MM.1S (cell line): ENCODE results near the gene NFATC3.

Experiments used
- DNase-seq: peaks from one replicate; pipeline ENCODE4 v3.0.0-alpha.2; 2015
- H2AFZ ChIP-seq: fragments of 300-600 bp; sonication (generic); 2 replicates; pipeline ENCODE4 v1.6.0; 2016; ENCODE audit warnings: antibody characterized with exemption, low read length
- H3F3A ChIP-seq: fragments of 300-600 bp; sonication (generic); 2 replicates; pipeline ENCODE4 v1.6.1; 2016; ENCODE audit warnings: mild to moderate bottlenecking, antibody characterized with exemption, low read length, moderate library complexity, mixed read lengths; ENCODE audit not compliant: insufficient read depth
- H3K27ac ChIP-seq: fragments of 300-600 bp; sonication (generic); 2 replicates; pipeline ENCODE4 v1.5.1; 2016; ENCODE audit warnings: mild to moderate bottlenecking, low read length
- H3K27me3 ChIP-seq: fragments of 300-600 bp; sonication (generic); replicated peaks from 2 replicates; pipeline ENCODE4 v1.6.0; 2016; ENCODE audit warnings: low read length; ENCODE audit not compliant: insufficient read depth
- H3K36me3 ChIP-seq: fragments of 300-600 bp; sonication (generic); replicated peaks from 2 replicates; pipeline ENCODE4 v1.6.1; 2016; ENCODE audit warnings: mild to moderate bottlenecking, low read length, mixed read lengths; ENCODE audit not compliant: insufficient read depth
- H3K4me1 ChIP-seq: fragments of 300-600 bp; sonication (generic); 2 replicates; pipeline ENCODE4 v1.6.1; 2016; ENCODE audit warnings: low read length, mixed read lengths
- H3K4me2 ChIP-seq: fragments of 300-600 bp; sonication (generic); 2 replicates; pipeline ENCODE4 v1.6.0; 2016; ENCODE audit warnings: low read depth, low read length
- H3K4me3 ChIP-seq: fragments of 300-600 bp; sonication (generic); 2 replicates; pipeline ENCODE4 v1.5.1; 2016; ENCODE audit warnings: low read length, mixed read lengths
- H3K79me2 ChIP-seq: fragments of 300-600 bp; sonication (generic); 2 replicates; pipeline ENCODE4 v1.6.1; 2016; ENCODE audit warnings: mixed run types, low read length, mixed read lengths
- H3K9ac ChIP-seq: fragments of 300-600 bp; sonication (generic); 2 replicates; pipeline ENCODE4 v1.6.1; 2016; ENCODE audit warnings: low read length, mixed read lengths
- H3K9me2 ChIP-seq: fragments of 300-600 bp; sonication (generic); replicated peaks from 2 replicates; pipeline ENCODE4 v1.6.1; 2016; ENCODE audit warnings: mild to moderate bottlenecking, low read length, mixed read lengths; ENCODE audit not compliant: insufficient read depth
- H3K9me3 ChIP-seq: fragments of 300-600 bp; sonication (generic); replicated peaks from 2 replicates; pipeline ENCODE4 v1.6.1; 2016; ENCODE audit warnings: mild to moderate bottlenecking, low read length, mixed read lengths; ENCODE audit not compliant: insufficient read depth
- H4K20me1 ChIP-seq: fragments of 300-600 bp; sonication (generic); 2 replicates; pipeline ENCODE4 v1.6.1; 2016; ENCODE audit warnings: mild to moderate bottlenecking, low read length, moderate library complexity, mixed read lengths; ENCODE audit not compliant: insufficient read depth
- EZH2 ChIP-seq: fragments of 300-600 bp; sonication (generic); optimal IDR thresholded peaks from 2 replicates; pipeline ENCODE3; 2017; ENCODE audit warnings: low read depth, mild to moderate bottlenecking, antibody characterized with exemption, low read length, mixed read lengths
- EZH2phosphoT487 ChIP-seq: fragments of 300-600 bp; sonication (generic); IDR thresholded peaks from 2 replicates; pipeline ENCODE4 v1.6.1; 2018; ENCODE audit warnings: antibody characterized with exemption, low read length
- TF ChIP-seq, protein P1 (sequence below): fragments of 300-600 bp; sonication (generic); IDR thresholded peaks from 2 replicates; pipeline ENCODE4 v1.5.1; 2016; ENCODE audit warnings: antibody characterized with exemption, low read length, mixed read lengths

NFATC3 gene

DNA sequence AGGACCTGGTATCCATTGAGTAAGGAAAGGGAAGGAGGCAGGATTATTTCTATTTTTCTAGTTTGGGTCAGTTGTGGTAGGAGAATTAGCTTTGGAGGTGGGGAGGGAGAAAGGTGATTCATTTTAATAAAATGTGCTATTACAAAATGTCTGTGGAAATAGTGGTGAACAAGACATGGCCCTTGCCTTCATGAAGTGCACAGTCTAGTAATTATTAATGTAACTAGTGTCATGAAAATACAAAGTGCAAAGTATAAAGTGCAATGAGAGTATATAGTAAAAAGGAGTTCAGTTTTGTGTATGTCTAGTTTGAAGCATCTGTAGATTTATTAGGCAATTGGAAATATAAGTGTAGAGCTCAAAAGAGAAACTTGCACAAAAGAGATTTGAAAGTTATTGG is 11.9 kb downstream of the NFATC3 start:
- H4K20me1 ChIP-seq = peaks cover 8% of the 10 kb centered on the region; the same call in 1 of the 2 replicates
- no peak overlapping the region for H3K9ac ChIP-seq
- H3K36me3 ChIP-seq = no peaks in the 10 kb centered on the region
- H3K27me3 ChIP-seq = no peaks in the 10 kb centered on the region
- H3K27ac ChIP-seq = no peak overlapping the region
- no peaks in the 10 kb centered on the region for H3F3A ChIP-seq
- 0 out of 2 replicates have a peak, but pooled peaks cover 7% of the 10 kb centered on the region for H3K4me1 ChIP-seq
- TF ChIP-seq, protein P1, sequence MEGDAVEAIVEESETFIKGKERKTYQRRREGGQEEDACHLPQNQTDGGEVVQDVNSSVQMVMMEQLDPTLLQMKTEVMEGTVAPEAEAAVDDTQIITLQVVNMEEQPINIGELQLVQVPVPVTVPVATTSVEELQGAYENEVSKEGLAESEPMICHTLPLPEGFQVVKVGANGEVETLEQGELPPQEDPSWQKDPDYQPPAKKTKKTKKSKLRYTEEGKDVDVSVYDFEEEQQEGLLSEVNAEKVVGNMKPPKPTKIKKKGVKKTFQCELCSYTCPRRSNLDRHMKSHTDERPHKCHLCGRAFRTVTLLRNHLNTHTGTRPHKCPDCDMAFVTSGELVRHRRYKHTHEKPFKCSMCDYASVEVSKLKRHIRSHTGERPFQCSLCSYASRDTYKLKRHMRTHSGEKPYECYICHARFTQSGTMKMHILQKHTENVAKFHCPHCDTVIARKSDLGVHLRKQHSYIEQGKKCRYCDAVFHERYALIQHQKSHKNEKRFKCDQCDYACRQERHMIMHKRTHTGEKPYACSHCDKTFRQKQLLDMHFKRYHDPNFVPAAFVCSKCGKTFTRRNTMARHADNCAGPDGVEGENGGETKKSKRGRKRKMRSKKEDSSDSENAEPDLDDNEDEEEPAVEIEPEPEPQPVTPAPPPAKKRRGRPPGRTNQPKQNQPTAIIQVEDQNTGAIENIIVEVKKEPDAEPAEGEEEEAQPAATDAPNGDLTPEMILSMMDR = no peak
- no peak for TF ChIP-seq EZH2
- TF ChIP-seq EZH2phosphoT487 = no peak
- H3K4me2 ChIP-seq = no peak overlapping the region
- H3K79me2 ChIP-seq = peaks cover 97% of the 10 kb centered on the region
- H3K4me3 ChIP-seq = no peak overlapping the region
- H3K9me2 ChIP-seq = no peaks in the 10 kb centered on the region
- no peaks in the 10 kb centered on the region for H3K9me3 ChIP-seq
- no peak for DNase-seq
- no peak overlapping the region for H2AFZ ChIP-seq

DNA sequence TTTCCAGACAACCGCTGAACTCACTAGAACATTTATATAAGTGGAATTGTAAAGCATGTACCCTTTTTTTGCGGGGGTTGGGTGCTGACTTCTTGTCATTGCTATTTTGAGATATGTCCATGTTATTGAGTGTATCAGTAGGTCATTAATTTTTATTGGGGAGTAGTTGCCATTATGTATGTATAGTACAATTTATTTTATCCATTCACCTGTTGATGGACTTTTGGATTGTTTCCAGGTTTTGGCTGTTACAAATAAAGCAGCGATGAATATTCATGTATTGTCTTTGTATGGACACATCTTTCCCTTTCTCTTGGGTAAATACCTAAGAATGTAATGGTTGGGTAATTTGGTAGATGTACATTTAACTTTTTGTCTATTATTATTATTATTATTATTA is 12.7 kb downstream of the NFATC3 start:
- no peaks in the 10 kb centered on the region for H3K27me3 ChIP-seq
- H3K9ac ChIP-seq = no peak overlapping the region
- peaks cover 3% of the 10 kb centered on the region; the same call in 1 of the 2 replicates for H4K20me1 ChIP-seq
- no peak for DNase-seq
- no peaks in the 10 kb centered on the region for H3K9me2 ChIP-seq
- no peak overlapping the region for H3K4me2 ChIP-seq
- TF ChIP-seq EZH2 = no peak
- TF ChIP-seq EZH2phosphoT487 = no peak
- TF ChIP-seq, protein P1 = no peak
- H3K4me1 ChIP-seq = 0 out of 2 replicates have a peak, but pooled peaks cover 7% of the 10 kb centered on the region
- H3K36me3 ChIP-seq = no peaks in the 10 kb centered on the region
- H2AFZ ChIP-seq = no peak overlapping the region
- H3K27ac ChIP-seq = no peak overlapping the region
- H3K9me3 ChIP-seq = no peaks in the 10 kb centered on the region
- no peak overlapping the region for H3K4me3 ChIP-seq
- peaks cover 97% of the 10 kb centered on the region for H3K79me2 ChIP-seq
- no peaks in the 10 kb centered on the region for H3F3A ChIP-seq

DNA sequence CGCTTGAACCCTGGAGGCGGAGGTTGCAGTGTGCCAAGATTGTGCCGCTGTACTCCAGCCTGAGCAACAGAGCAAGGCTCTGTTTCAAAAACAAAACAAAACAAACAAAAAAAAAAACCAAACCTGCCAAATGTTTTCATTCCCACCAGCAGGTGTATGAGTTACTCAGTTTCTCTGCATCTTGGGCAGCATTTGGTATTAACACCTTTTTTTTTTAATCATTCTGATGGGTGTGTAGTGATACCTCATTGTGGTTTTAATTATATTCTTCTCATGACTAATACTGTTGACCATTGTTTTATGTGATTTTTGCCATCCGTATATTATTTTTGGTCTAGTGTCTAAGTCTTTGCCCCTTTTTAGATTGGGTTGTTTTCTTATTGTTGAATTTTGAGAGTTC is 15.3 kb downstream of the NFATC3 start:
- Histone ChIP-seq H2AFZ (no peak overlapping the region), H3K4me3 (no peak overlapping the region), H3K9me3 (no peaks in the 10 kb centered on the region), H3K4me2 (no peak overlapping the region), H3K36me3 (no peaks in the 10 kb centered on the region), H3K27me3 (no peaks in the 10 kb centered on the region), H4K20me1 (no peaks in the 10 kb centered on the region), H3K9me2 (no peaks in the 10 kb centered on the region), H3K79me2 (peaks cover 96% of the 10 kb centered on the region), H3K4me1 (no peaks in the 10 kb centered on the region), H3K9ac (no peak overlapping the region), H3F3A (no peaks in the 10 kb centered on the region), H3K27ac (no peak overlapping the region)
- TF ChIP-seq EZH2phosphoT487 (no peak), EZH2 (no peak)
- TF ChIP-seq, protein P1 = no peak
- no peak for DNase-seq
